ENCODE measurements around the gene PDLIM3.

PDLIM3 gene

GRCh38 chr4:185550933-185551332, 15.6 kb upstream of the PDLIM3 start:
- H3K4me1 ChIP-seq (ENCODE audit: control insufficient read depth, insufficient read depth, low read length): no peaks in the 10 kb centered on the region
- H3K4me3 ChIP-seq (ENCODE audit: low read depth, low read length): no peak overlapping the region

GRCh38 chr4:185549095-185549639, 13.9 kb upstream of the PDLIM3 start:
- Histone ChIP-seq H3K9ac (ENCODE audit: low read depth, low read length) (no peak overlapping the region), H3K9me3 (ENCODE audit: control insufficient read depth, insufficient read depth, low read length) (no peaks in the 10 kb centered on the region), H3K4me1 (ENCODE audit: control insufficient read depth, insufficient read depth, low read length) (no peaks in the 10 kb centered on the region), H3K36me3 (ENCODE audit: control insufficient read depth, insufficient read depth, low read length) (no peaks in the 10 kb centered on the region), H3K27me3 (ENCODE audit: control insufficient read depth, insufficient read depth, low read length) (no peaks in the 10 kb centered on the region), H3K4me3 (ENCODE audit: low read depth, low read length) (no peak overlapping the region)

More at GRCh38 chr4:185550933-185551332, 15.6 kb upstream of the PDLIM3 start:
- Histone ChIP-seq H3K9ac (ENCODE audit: low read depth, low read length) (no peak overlapping the region), H3K36me3 (ENCODE audit: control insufficient read depth, insufficient read depth, low read length) (no peaks in the 10 kb centered on the region), H3K9me3 (ENCODE audit: control insufficient read depth, insufficient read depth, low read length) (no peaks in the 10 kb centered on the region), H3K27me3 (ENCODE audit: control insufficient read depth, insufficient read depth, low read length) (no peaks in the 10 kb centered on the region)

GRCh38 chr4:185548587-185548986, 13.3 kb upstream of the PDLIM3 start:
- no peaks in the 10 kb centered on the region for H3K4me1 ChIP-seq (ENCODE audit: control insufficient read depth, insufficient read depth, low read length)
- H3K27me3 ChIP-seq (ENCODE audit: control insufficient read depth, insufficient read depth, low read length): no peaks in the 10 kb centered on the region
- no peaks in the 10 kb centered on the region for H3K36me3 ChIP-seq (ENCODE audit: control insufficient read depth, insufficient read depth, low read length)
- no peak overlapping the region for H3K4me3 ChIP-seq (ENCODE audit: low read depth, low read length)
- no peaks in the 10 kb centered on the region for H3K9me3 ChIP-seq (ENCODE audit: control insufficient read depth, insufficient read depth, low read length)
- H3K9ac ChIP-seq (ENCODE audit: low read depth, low read length): no peak overlapping the region

GRCh38 chr4:185546335-185546734, 11.0 kb upstream of the PDLIM3 start:
- no peaks in the 10 kb centered on the region for H3K4me1 ChIP-seq (ENCODE audit: control insufficient read depth, insufficient read depth, low read length)
- no peaks in the 10 kb centered on the region for H3K36me3 ChIP-seq (ENCODE audit: control insufficient read depth, insufficient read depth, low read length)
- H3K27me3 ChIP-seq (ENCODE audit: control insufficient read depth, insufficient read depth, low read length): peaks cover 4% of the 10 kb centered on the region
- H3K9me3 ChIP-seq (ENCODE audit: control insufficient read depth, insufficient read depth, low read length): no peaks in the 10 kb centered on the region
- no peak overlapping the region for H3K4me3 ChIP-seq (ENCODE audit: low read depth, low read length)
- no peak overlapping the region for H3K9ac ChIP-seq (ENCODE audit: low read depth, low read length)

- no peak overlapping the region for H3K9ac ChIP-seq (ENCODE audit: low read depth, low read length)
Measured at GRCh38 chr4:185542626-185543315, 7.5 kb upstream of the PDLIM3 start.

GRCh38 chr4:185541251-185541727, 6.0 kb upstream of the PDLIM3 start:
- H3K4me1 ChIP-seq (ENCODE audit: control insufficient read depth, insufficient read depth, low read length): peaks cover under 1% of the 10 kb centered on the region
- no peak overlapping the region for H3K9ac ChIP-seq (ENCODE audit: low read depth, low read length)
- H3K36me3 ChIP-seq (ENCODE audit: control insufficient read depth, insufficient read depth, low read length): no peaks in the 10 kb centered on the region
- peaks cover 20% of the 10 kb centered on the region for H3K27me3 ChIP-seq (ENCODE audit: control insufficient read depth, insufficient read depth, low read length)
- H3K9me3 ChIP-seq (ENCODE audit: control insufficient read depth, insufficient read depth, low read length): no peaks in the 10 kb centered on the region
- H3K4me3 ChIP-seq (ENCODE audit: low read depth, low read length): no peak overlapping the region

More at GRCh38 chr4:185542626-185543315, 7.5 kb upstream of the PDLIM3 start:
- Histone ChIP-seq H3K4me3 (ENCODE audit: low read depth, low read length) (no peak overlapping the region), H3K36me3 (ENCODE audit: control insufficient read depth, insufficient read depth, low read length) (no peaks in the 10 kb centered on the region), H3K9me3 (ENCODE audit: control insufficient read depth, insufficient read depth, low read length) (no peaks in the 10 kb centered on the region), H3K27me3 (ENCODE audit: control insufficient read depth, insufficient read depth, low read length) (peaks cover 14% of the 10 kb centered on the region), H3K4me1 (ENCODE audit: control insufficient read depth, insufficient read depth, low read length) (no peaks in the 10 kb centered on the region)

GRCh38 chr4:185540487-185541120, 5.3 kb upstream of the PDLIM3 start:
- H3K27me3 ChIP-seq (ENCODE audit: control insufficient read depth, insufficient read depth, low read length): peaks cover 27% of the 10 kb centered on the region
- no peak overlapping the region for H3K9ac ChIP-seq (ENCODE audit: low read depth, low read length)
- H3K4me1 ChIP-seq (ENCODE audit: control insufficient read depth, insufficient read depth, low read length): peaks cover 4% of the 10 kb centered on the region
- H3K36me3 ChIP-seq (ENCODE audit: control insufficient read depth, insufficient read depth, low read length): no peaks in the 10 kb centered on the region
- H3K9me3 ChIP-seq (ENCODE audit: control insufficient read depth, insufficient read depth, low read length): no peaks in the 10 kb centered on the region
- H3K4me3 ChIP-seq (ENCODE audit: low read depth, low read length): no peak overlapping the region

- no peaks in the 10 kb centered on the region for H3K9me3 ChIP-seq (ENCODE audit: control insufficient read depth, insufficient read depth, low read length)
- no peak overlapping the region for H3K4me3 ChIP-seq (ENCODE audit: low read depth, low read length)
- no peak overlapping the region for H3K9ac ChIP-seq (ENCODE audit: low read depth, low read length)
- peaks cover 28% of the 10 kb centered on the region for H3K27me3 ChIP-seq (ENCODE audit: control insufficient read depth, insufficient read depth, low read length)
- peaks cover 4% of the 10 kb centered on the region for H3K4me1 ChIP-seq (ENCODE audit: control insufficient read depth, insufficient read depth, low read length)
- no peaks in the 10 kb centered on the region for H3K36me3 ChIP-seq (ENCODE audit: control insufficient read depth, insufficient read depth, low read length)
Measured at GRCh38 chr4:185540040-185540439, 4.7 kb upstream of the PDLIM3 start.

GRCh38 chr4:185538806-185539205, 3.5 kb upstream of the PDLIM3 start:
- Histone ChIP-seq H3K9me3 (ENCODE audit: control insufficient read depth, insufficient read depth, low read length) (no peaks in the 10 kb centered on the region), H3K4me3 (ENCODE audit: low read depth, low read length) (no peak overlapping the region), H3K9ac (ENCODE audit: low read depth, low read length) (no peak overlapping the region), H3K4me1 (ENCODE audit: control insufficient read depth, insufficient read depth, low read length) (peaks cover 4% of the 10 kb centered on the region), H3K27me3 (ENCODE audit: control insufficient read depth, insufficient read depth, low read length) (peaks cover 38% of the 10 kb centered on the region), H3K36me3 (ENCODE audit: control insufficient read depth, insufficient read depth, low read length) (no peaks in the 10 kb centered on the region)

- Histone ChIP-seq H3K27me3 (ENCODE audit: control insufficient read depth, insufficient read depth, low read length) (peaks cover 49% of the 10 kb centered on the region), H3K9me3 (ENCODE audit: control insufficient read depth, insufficient read depth, low read length) (no peaks in the 10 kb centered on the region), H3K36me3 (ENCODE audit: control insufficient read depth, insufficient read depth, low read length) (no peaks in the 10 kb centered on the region), H3K4me3 (ENCODE audit: low read depth, low read length) (peak overlapping the region; percentile 72), H3K9ac (ENCODE audit: low read depth, low read length) (no peak overlapping the region), H3K4me1 (ENCODE audit: control insufficient read depth, insufficient read depth, low read length) (peaks cover 4% of the 10 kb centered on the region)
Measured at GRCh38 chr4:185536411-185536709, 1.1 kb upstream of the PDLIM3 start.

GRCh38 chr4:185535612-185536410, 504 bp upstream of the PDLIM3 start:
- Histone ChIP-seq H3K4me1 (ENCODE audit: control insufficient read depth, insufficient read depth, low read length) (peaks cover 4% of the 10 kb centered on the region), H3K4me3 (ENCODE audit: low read depth, low read length) (peak overlapping the region; percentile 72), H3K27me3 (ENCODE audit: control insufficient read depth, insufficient read depth, low read length) (peaks cover 48% of the 10 kb centered on the region), H3K36me3 (ENCODE audit: control insufficient read depth, insufficient read depth, low read length) (no peaks in the 10 kb centered on the region), H3K9me3 (ENCODE audit: control insufficient read depth, insufficient read depth, low read length) (no peaks in the 10 kb centered on the region), H3K9ac (ENCODE audit: low read depth, low read length) (peak overlapping the region; percentile 28)

Data from iPS-15b (cell line).